Keratinocyte (primary cell): ENCODE results near the gene TAS2R39. TPM values are rescaled to one million over a fixed set of nuclear protein-coding genes. Genes with fewer than 3 reads are reported as not detected.
A peak's percentile ranks its signal among the peaks of the same experiment; 100 is the strongest.

Experiments
- DNase-seq: peaks from one replicate; pipeline ENCODE4 v3.0.0-alpha.2; 2011; ENCODE audit warnings: low read depth, missing footprints, low spot score
- FAIRE-seq: peaks from 2 replicates; lab custom pipeline; 2011; peaks lifted over from hg19 to GRCh38; lab: Jason Lieb, UNC
- H2AFZ ChIP-seq: 2 replicates; pipeline ENCODE4 v1.6.0; 2012; ENCODE audit warnings: low read length, control low read depth, inconsistent platforms; ENCODE audit not compliant: control insufficient read depth
- H3K27ac ChIP-seq: 2 replicates; pipeline ENCODE4 v1.5.1; 2011; ENCODE audit warnings: low read length; ENCODE audit not compliant: control insufficient read depth, insufficient read depth
- H3K27me3 ChIP-seq: 3 replicates; pipeline ENCODE4 v1.6.0; 2011; ENCODE audit warnings: low read length; ENCODE audit not compliant: control insufficient read depth, insufficient read depth; ENCODE audit errors: extremely low read depth
- H3K36me3 ChIP-seq, 2 experiments: 2 replicates in 1 of 2; 3 replicates in 1 of 2; pipeline ENCODE4 v1.5.1; 2011; ENCODE audit warnings: low read length in 2 of 2, mild to moderate bottlenecking in 1 of 2; ENCODE audit not compliant: control insufficient read depth in 2 of 2, insufficient read depth in 2 of 2; ENCODE audit errors: extremely low read depth in 1 of 2
- H3K4me1 ChIP-seq: 3 replicates; pipeline ENCODE4 v1.5.1; 2011; ENCODE audit warnings: low read length; ENCODE audit not compliant: control insufficient read depth, insufficient read depth; ENCODE audit errors: extremely low read depth
- H3K4me2 ChIP-seq: 3 replicates; pipeline ENCODE4 v1.6.0; 2011; ENCODE audit warnings: low read depth, low read length; ENCODE audit not compliant: control insufficient read depth, insufficient read depth; ENCODE audit errors: extremely low read depth
- H3K4me3 ChIP-seq, 3 experiments: fragments of 200-600 bp in 1 of 3; sonication (generic) in 1 of 3; 2 replicates in 2 of 3; 3 replicates in 1 of 3; pipeline ENCODE4 v1.5.1; 2011 to 2016; ENCODE audit warnings: low read length in 3 of 3, mild to moderate bottlenecking in 3 of 3, control low read depth in 2 of 3, inconsistent platforms in 1 of 3, low read depth in 1 of 3, mixed read lengths in 1 of 3, mixed run types in 1 of 3, moderate library complexity in 1 of 3; ENCODE audit not compliant: control insufficient read depth in 2 of 3, insufficient read depth in 2 of 3; ENCODE audit errors: extremely low read depth in 1 of 3
- H3K79me2 ChIP-seq: 2 replicates; pipeline ENCODE4 v1.6.0; 2012; ENCODE audit warnings: low read length; ENCODE audit not compliant: control insufficient read depth, insufficient read depth
- H3K9ac ChIP-seq: 3 replicates; pipeline ENCODE4 v1.6.0; 2011; ENCODE audit warnings: low read length; ENCODE audit not compliant: control insufficient read depth, insufficient read depth; ENCODE audit errors: extremely low read depth
- H3K9me1 ChIP-seq: 3 replicates; pipeline ENCODE4 v1.6.0; 2011; ENCODE audit warnings: low read length; ENCODE audit not compliant: control insufficient read depth, insufficient read depth; ENCODE audit errors: extremely low read depth
- H3K9me3 ChIP-seq: 2 replicates; pipeline ENCODE4 v1.5.1; 2012; ENCODE audit warnings: low read depth, low read length; ENCODE audit not compliant: control insufficient read depth
- H4K20me1 ChIP-seq: 3 replicates; pipeline ENCODE4 v1.6.0; 2011; ENCODE audit warnings: low read length; ENCODE audit not compliant: control insufficient read depth, insufficient read depth; ENCODE audit errors: extremely low read depth
- EZH2 ChIP-seq: IDR thresholded peaks from one replicate; pipeline ENCODE4 v1.6.1; 2012; ENCODE audit warnings: inconsistent platforms, mild to moderate bottlenecking, low read length, moderate library complexity
- dilution Hi-C: fragments of 300-500 bp; cut with MboI; formaldehyde crosslinking; loops from one replicate; pipeline ENCODE4 v1.7.0; 2020; ENCODE audit warnings: low sequenced_read_pairs; ENCODE audit not compliant: extremely low pct_ligation_motif_present
- polyA plus RNA-seq, 5 experiments: library from polyadenylated mRNA; depleted of rRNA in 3 of 5; stranded (reverse) in 3 of 5; stranded (forward) in 1 of 5; unstranded in 1 of 5; fragments of >200 nt; gene quantifications; 1 replicate in 1 of 5; 2 replicates in 3 of 5; 3 replicates in 1 of 5; pipeline versions ENCODE4 v1.2.1 to v1.2.3, GENCODE V29; 2011 to 2012; ENCODE audit warnings: missing spikeins in 2 of 5, low read depth in 1 of 5, low replicate concordance in 1 of 5
- TF ChIP-seq, protein P1 (sequence below), 3 experiments: IDR thresholded peaks in 1 of 3; conservative IDR thresholded peaks in 1 of 3; optimal IDR thresholded peaks in 1 of 3; 2 replicates in 2 of 3; 3 replicates in 1 of 3; pipeline versions ENCODE3 to v1.5.1; 2011; ENCODE audit warnings: low read length in 3 of 3, mild to moderate bottlenecking in 3 of 3, moderate library complexity in 2 of 3, control low read depth in 1 of 3, inconsistent platforms in 1 of 3; ENCODE audit not compliant: insufficient read depth in 2 of 3; ENCODE audit errors: extremely low read depth in 1 of 3

The TAS2R39 gene
- polyA plus RNA-seq, 1 donor (not counting 4 experiments of a cell fraction or from before 2014, with no cell fraction given) = not detected

DNA sequence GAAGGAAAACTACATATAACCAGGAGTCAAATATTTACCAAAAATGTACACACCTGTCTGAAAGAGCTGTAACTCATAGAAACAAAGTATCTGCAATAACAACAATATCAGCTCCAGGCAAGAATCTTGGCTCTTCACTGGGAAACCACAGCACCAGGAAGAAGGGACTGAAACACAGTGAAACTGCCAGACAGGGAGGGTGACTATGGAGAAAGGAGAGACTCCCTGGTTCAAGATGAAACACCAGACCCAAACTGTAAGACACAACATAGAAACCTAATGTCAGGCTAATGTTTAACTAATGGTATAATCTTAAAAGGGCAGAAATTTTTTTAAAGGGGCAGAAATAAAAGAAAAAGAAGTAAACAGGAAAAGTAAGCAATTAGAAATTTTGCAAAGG is 11.5 kb upstream of the TAS2R39 start:
- H3K27ac ChIP-seq = no peak overlapping the region
- H3K4me1 ChIP-seq = no peaks in the 10 kb centered on the region
- H3K4me3 ChIP-seq = no peak overlapping the region
- no peaks in the 10 kb centered on the region for H3K79me2 ChIP-seq
- H3K36me3 ChIP-seq = no peaks in the 10 kb centered on the region
- no peak overlapping the region for H3K9ac ChIP-seq
- no peaks in the 10 kb centered on the region for H4K20me1 ChIP-seq
- TF ChIP-seq, protein P1, sequence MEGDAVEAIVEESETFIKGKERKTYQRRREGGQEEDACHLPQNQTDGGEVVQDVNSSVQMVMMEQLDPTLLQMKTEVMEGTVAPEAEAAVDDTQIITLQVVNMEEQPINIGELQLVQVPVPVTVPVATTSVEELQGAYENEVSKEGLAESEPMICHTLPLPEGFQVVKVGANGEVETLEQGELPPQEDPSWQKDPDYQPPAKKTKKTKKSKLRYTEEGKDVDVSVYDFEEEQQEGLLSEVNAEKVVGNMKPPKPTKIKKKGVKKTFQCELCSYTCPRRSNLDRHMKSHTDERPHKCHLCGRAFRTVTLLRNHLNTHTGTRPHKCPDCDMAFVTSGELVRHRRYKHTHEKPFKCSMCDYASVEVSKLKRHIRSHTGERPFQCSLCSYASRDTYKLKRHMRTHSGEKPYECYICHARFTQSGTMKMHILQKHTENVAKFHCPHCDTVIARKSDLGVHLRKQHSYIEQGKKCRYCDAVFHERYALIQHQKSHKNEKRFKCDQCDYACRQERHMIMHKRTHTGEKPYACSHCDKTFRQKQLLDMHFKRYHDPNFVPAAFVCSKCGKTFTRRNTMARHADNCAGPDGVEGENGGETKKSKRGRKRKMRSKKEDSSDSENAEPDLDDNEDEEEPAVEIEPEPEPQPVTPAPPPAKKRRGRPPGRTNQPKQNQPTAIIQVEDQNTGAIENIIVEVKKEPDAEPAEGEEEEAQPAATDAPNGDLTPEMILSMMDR (optimal IDR thresholded peaks at IDR 0.05 in 1 of 3, IDR thresholded peaks at IDR 0.05 in 1 of 3, conservative IDR thresholded peaks at IDR 0.05 in 1 of 3; ENCODE audit: extremely low read depth in 1 of 3, insufficient read depth in 2 of 3, low read length in 3 of 3) = no peak
- no peak for TF ChIP-seq EZH2
- DNase-seq (no peak), FAIRE-seq (no peak)
- H3K9me3 ChIP-seq = no peaks in the 10 kb centered on the region
- no peaks in the 10 kb centered on the region for H3K9me1 ChIP-seq
- H2AFZ ChIP-seq = no peak overlapping the region
- H3K4me2 ChIP-seq = no peak overlapping the region
- no peaks in the 10 kb centered on the region for H3K27me3 ChIP-seq
- dilution Hi-C loops = no loop called here

- Histone ChIP-seq H3K9me1 (no peaks in the 10 kb centered on the region), H3K4me1 (no peaks in the 10 kb centered on the region), H3K9ac (no peak overlapping the region), H4K20me1 (no peaks in the 10 kb centered on the region), H3K9me3 (no peaks in the 10 kb centered on the region), H2AFZ (no peak overlapping the region), H3K4me2 (peak overlapping the region; percentile 19), H3K27ac (no peak overlapping the region), H3K27me3 (no peaks in the 10 kb centered on the region), H3K79me2 (no peaks in the 10 kb centered on the region), H3K4me3 (peak overlapping the region in 1 of 3 experiments; percentile 35), H3K36me3 (no peaks in the 10 kb centered on the region)
- dilution Hi-C loops = no loop called here
- TF ChIP-seq, protein P1 (optimal IDR thresholded peaks at IDR 0.05 in 1 of 3, IDR thresholded peaks at IDR 0.05 in 1 of 3, conservative IDR thresholded peaks at IDR 0.05 in 1 of 3; ENCODE audit: extremely low read depth in 1 of 3, insufficient read depth in 2 of 3, low read length in 3 of 3) = no peak
- TF ChIP-seq EZH2 = no peak
- DNase-seq (no peak), FAIRE-seq (no peak)
Observed at GRCh38 chr7:143172354-143172753, 10.9 kb upstream of the TAS2R39 start.
